HL-60/S4 treated with retinoic acid at 250 ng/mL for 4 days and 3 days (cell line): Measurements from ENCODE around the gene SEC63.

ENCODE experiments used
- in situ Hi-C: fragments of 300-500 bp; cut with MboI; formaldehyde crosslinking; loops from 2 replicates; pipeline ENCODE4 v1.7.0; 2022; ENCODE audit warnings: low sequenced_read_pairs

The SEC63 gene

GRCh38 chr6:107820338-107821261, 137.4 kb downstream of the SEC63 start:
- in situ Hi-C loops: no loop called here

DNA sequence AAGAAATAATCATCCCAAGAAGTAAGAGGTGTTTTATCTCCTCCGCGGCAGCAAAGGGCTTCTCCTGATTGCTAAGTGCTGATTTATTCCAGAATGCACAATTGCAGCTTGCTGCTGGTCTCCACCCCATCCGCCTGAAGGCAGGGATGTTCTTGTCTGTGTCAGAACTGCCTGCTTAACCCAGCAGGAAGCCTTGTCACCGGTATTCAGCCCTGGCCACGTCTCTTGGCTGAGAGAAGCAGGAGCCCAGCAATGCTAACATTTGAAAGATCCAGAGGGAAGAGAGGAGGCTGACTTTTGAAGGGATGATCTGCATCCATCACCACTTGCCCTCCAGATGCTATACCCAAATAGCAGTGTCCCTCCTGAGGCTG, 138.1 kb downstream of the SEC63 start:
- in situ Hi-C loops: no loop called here

GRCh38 chr6:107819217-107819616, 138.8 kb downstream of the SEC63 start:
- in situ Hi-C loops: no loop called here

- in situ Hi-C loops: no loop called here
Observed at GRCh38 chr6:107818272-107818671, 139.7 kb downstream of the SEC63 start.

DNA sequence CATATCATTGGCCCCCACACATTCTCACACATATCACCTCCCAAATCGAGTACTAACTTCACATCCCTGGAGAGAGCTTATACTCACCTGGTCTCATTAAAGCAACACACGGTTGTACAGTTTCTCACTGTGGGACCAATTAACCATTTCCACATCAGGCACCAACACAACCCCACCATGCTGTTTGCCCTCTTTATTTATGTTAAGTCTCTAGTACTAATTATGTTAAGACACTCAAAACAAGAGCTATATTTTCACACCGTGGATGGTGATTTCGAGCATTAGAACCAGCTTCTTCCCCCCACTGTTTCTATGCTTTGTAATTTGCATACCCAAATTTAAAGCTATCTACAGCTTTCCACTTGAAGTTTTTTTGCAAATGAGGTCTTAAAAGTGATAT, 140.2 kb downstream of the SEC63 start:
- in situ Hi-C loops: no loop called here
